SK-N-SH (cell line): ENCODE data around the gene ACD. TPM values are rescaled to one million over a fixed set of nuclear protein-coding genes. Genes with fewer than 3 reads are reported as not detected.

Experiments
- CTCF ChIA-PET: fragments of 300-600, 350-600 bp; formaldehyde crosslinking; extraction: SDS; loops from one replicate; lab custom pipeline; 2021; lab: Yijun Ruan, JAX
- POLR2A ChIA-PET: fragments of 350-600 bp; sonication (Branson Sonifier 250); formaldehyde crosslinking; extraction: SDS; loops from one replicate; lab custom pipeline; 2020; ENCODE audit warnings: antibody characterized with exemption, inconsistent platforms; lab: Yijun Ruan, JAX
- DNase-seq: peaks from one replicate; pipeline ENCODE4 v3.0.0; 2012
- H2AFZ ChIP-seq: fragments of 200-600 bp; sonication (generic); 2 replicates; pipeline ENCODE4 v1.8.1; 2016; ENCODE audit warnings: antibody characterized with exemption, mild to moderate bottlenecking, low read depth
- H3F3A ChIP-seq: fragments of 200-600 bp; sonication (generic); replicated peaks from 2 replicates; pipeline ENCODE3; 2016; ENCODE audit warnings: antibody characterized with exemption, mild to moderate bottlenecking; ENCODE audit not compliant: insufficient read depth
- H3K27ac ChIP-seq, 2 experiments: fragments of 200-500 bp in 1 of 2; fragments of 200-600 bp in 1 of 2; sonication (Bioruptor generic) in 1 of 2; sonication (generic), shearing (Covaris generic) in 1 of 2; 2 replicates each; pipeline versions ENCODE4 v1.5.1 to v1.6.1; 2014 to 2016; ENCODE audit warnings: low read depth in 2 of 2, inconsistent platforms in 1 of 2, low read length in 1 of 2, mild to moderate bottlenecking in 1 of 2, mixed read lengths in 1 of 2
- H3K27me3 ChIP-seq: fragments of 200-600 bp; sonication (generic), shearing (Covaris generic); 2 replicates; pipeline ENCODE4 v1.6.1; 2016; ENCODE audit warnings: mixed run types; ENCODE audit not compliant: insufficient read depth
- H3K36me3 ChIP-seq, 2 experiments: fragments of 200-500 bp in 1 of 2; fragments of 200-600 bp in 1 of 2; sonication (Bioruptor generic) in 1 of 2; sonication (generic) in 1 of 2; replicated peaks in 1 of 2; 2 replicates each; pipeline versions ENCODE3 to v1.5.1; 2014 to 2016; ENCODE audit warnings: low read length in 1 of 2, mild to moderate bottlenecking in 1 of 2; ENCODE audit not compliant: insufficient read depth in 2 of 2, control insufficient read depth in 1 of 2
- H3K4me1 ChIP-seq, 2 experiments: fragments of 200-500 bp in 1 of 2; fragments of 200-600 bp in 1 of 2; sonication (Bioruptor generic) in 1 of 2; sonication (generic), shearing (Covaris generic) in 1 of 2; 2 replicates each; pipeline versions ENCODE4 v1.5.1 to v1.6.1; 2014 to 2016; ENCODE audit warnings: low read depth in 1 of 2, low read length in 1 of 2, mixed run types in 1 of 2; ENCODE audit not compliant: insufficient read depth in 2 of 2, control insufficient read depth in 1 of 2
- H3K4me2 ChIP-seq: fragments of 200-600 bp; sonication (generic), shearing (Covaris generic); 2 replicates; pipeline ENCODE4 v1.6.1; 2017; ENCODE audit warnings: mixed run types
- H3K4me3 ChIP-seq, 2 experiments: fragments of 200-500 bp in 1 of 2; fragments of 200-600 bp in 1 of 2; sonication (Bioruptor generic) in 1 of 2; sonication (generic), shearing (Covaris generic) in 1 of 2; 2 replicates each; pipeline versions ENCODE4 v1.5.1 to v1.8.1; 2014 to 2016; ENCODE audit warnings: low read depth in 2 of 2, inconsistent platforms in 1 of 2, low read length in 1 of 2, mild to moderate bottlenecking in 1 of 2, mixed read lengths in 1 of 2, moderate library complexity in 1 of 2
- H3K79me2 ChIP-seq: fragments of 200-600 bp; sonication (generic); 2 replicates; pipeline ENCODE4 v1.8.1; 2017; ENCODE audit warnings: mild to moderate bottlenecking; ENCODE audit not compliant: insufficient read depth
- H3K9ac ChIP-seq: fragments of 200-600 bp; sonication (generic); 2 replicates; pipeline ENCODE4 v1.6.1; 2017; ENCODE audit warnings: mixed run types
- H3K9me2 ChIP-seq: fragments of 200-600 bp; sonication (generic); 2 replicates; pipeline ENCODE4 v1.6.1; 2017; ENCODE audit warnings: mixed run types
- H3K9me3 ChIP-seq: fragments of 200-600 bp; sonication (generic); 2 replicates; pipeline ENCODE4 v1.6.1; 2017; ENCODE audit warnings: mixed run types, mild to moderate bottlenecking, moderate library complexity
- H4K20me1 ChIP-seq: fragments of 200-600 bp; sonication (generic); 2 replicates; pipeline ENCODE4 v1.6.1; 2017; ENCODE audit warnings: mild to moderate bottlenecking, mixed run types; ENCODE audit not compliant: insufficient read depth
- FOSL2 ChIP-seq: IDR thresholded peaks from 2 replicates; pipeline ENCODE4 v1.4.0; 2012; ENCODE audit warnings: low read depth, mild to moderate bottlenecking, moderate library complexity, borderline replicate concordance
- FOXJ3 ChIP-seq: sonication (generic); formaldehyde crosslinking; IDR thresholded peaks from 2 replicates; pipeline ENCODE4 v1.5.1; 2020; ENCODE audit warnings: mild to moderate bottlenecking, missing genetic modification reagents
- FOXM1 ChIP-seq: IDR thresholded peaks from 2 replicates; pipeline ENCODE4 v1.4.0; 2012; ENCODE audit warnings: low read depth, mild to moderate bottlenecking
- GABPA ChIP-seq: IDR thresholded peaks from 2 replicates; pipeline ENCODE4 v1.4.0; 2012; ENCODE audit warnings: low read depth, mild to moderate bottlenecking
- GATA2 ChIP-seq: sonication (generic); formaldehyde crosslinking; IDR thresholded peaks from 2 replicates; pipeline ENCODE4 v1.5.0; 2020; ENCODE audit warnings: mild to moderate bottlenecking, missing genetic modification reagents
- MAX ChIP-seq: IDR thresholded peaks from 2 replicates; pipeline ENCODE4 v1.4.0; 2012; ENCODE audit warnings: low read depth
- MXI1 ChIP-seq: IDR thresholded peaks from 2 replicates; pipeline ENCODE4 v1.6.1; 2012; ENCODE audit warnings: mild to moderate bottlenecking, low read depth, low read length, improper control_type of control experiment
- NRF1 ChIP-seq: IDR thresholded peaks from 2 replicates; pipeline ENCODE4 v1.6.1; 2012; ENCODE audit warnings: low read depth, mild to moderate bottlenecking, low read length
- RAD21 ChIP-seq: IDR thresholded peaks from 2 replicates; pipeline ENCODE4 v1.6.1; 2012; ENCODE audit warnings: mild to moderate bottlenecking, low read length
- RFX5 ChIP-seq: IDR thresholded peaks from 2 replicates; pipeline ENCODE4 v1.6.1; 2012; ENCODE audit warnings: mild to moderate bottlenecking, improper control_type of control experiment, low read length
- SIN3A ChIP-seq: IDR thresholded peaks from 2 replicates; pipeline ENCODE4 v1.6.1; 2012; ENCODE audit warnings: low read depth, mild to moderate bottlenecking, low read length, moderate library complexity, borderline replicate concordance
- TEAD4 ChIP-seq: IDR thresholded peaks from 2 replicates; pipeline ENCODE4 v1.4.0; 2012; ENCODE audit warnings: mild to moderate bottlenecking, borderline replicate concordance; ENCODE audit not compliant: insufficient read depth
- YY1 ChIP-seq: IDR thresholded peaks from 2 replicates; pipeline ENCODE4 v1.4.0; 2012; ENCODE audit warnings: low read depth, mild to moderate bottlenecking
- whole genome bisulfite sequencing: methylation state at CpG from one replicate; pipeline ENCODE4 v1.1.6; 2017; ENCODE audit warnings: low lambda C conversion rate; 5-methylcytosine and 5-hydroxymethylcytosine counted together
- polyA plus RNA-seq, 3 experiments: library from polyadenylated mRNA; depleted of rRNA; stranded (reverse); fragments of >200 nt; gene quantifications; 2 replicates each; pipeline ENCODE4 v1.2.3, GENCODE V29; 2012
- TF ChIP-seq, protein P1 (sequence below): IDR thresholded peaks from 2 replicates; pipeline ENCODE4 v1.4.0; 2012; ENCODE audit warnings: low read depth, borderline replicate concordance
- TF ChIP-seq, protein P2 (sequence below): fragments of 150-350 bp; IDR thresholded peaks from 2 replicates; pipeline ENCODE4 v1.6.1; 2016; ENCODE audit warnings: mild to moderate bottlenecking, low read depth, low read length

The ACD gene
- polyA plus RNA-seq, 1 of the 3 experiments (the other 2 are of a cell fraction) = 37.8 TPM

DNA sequence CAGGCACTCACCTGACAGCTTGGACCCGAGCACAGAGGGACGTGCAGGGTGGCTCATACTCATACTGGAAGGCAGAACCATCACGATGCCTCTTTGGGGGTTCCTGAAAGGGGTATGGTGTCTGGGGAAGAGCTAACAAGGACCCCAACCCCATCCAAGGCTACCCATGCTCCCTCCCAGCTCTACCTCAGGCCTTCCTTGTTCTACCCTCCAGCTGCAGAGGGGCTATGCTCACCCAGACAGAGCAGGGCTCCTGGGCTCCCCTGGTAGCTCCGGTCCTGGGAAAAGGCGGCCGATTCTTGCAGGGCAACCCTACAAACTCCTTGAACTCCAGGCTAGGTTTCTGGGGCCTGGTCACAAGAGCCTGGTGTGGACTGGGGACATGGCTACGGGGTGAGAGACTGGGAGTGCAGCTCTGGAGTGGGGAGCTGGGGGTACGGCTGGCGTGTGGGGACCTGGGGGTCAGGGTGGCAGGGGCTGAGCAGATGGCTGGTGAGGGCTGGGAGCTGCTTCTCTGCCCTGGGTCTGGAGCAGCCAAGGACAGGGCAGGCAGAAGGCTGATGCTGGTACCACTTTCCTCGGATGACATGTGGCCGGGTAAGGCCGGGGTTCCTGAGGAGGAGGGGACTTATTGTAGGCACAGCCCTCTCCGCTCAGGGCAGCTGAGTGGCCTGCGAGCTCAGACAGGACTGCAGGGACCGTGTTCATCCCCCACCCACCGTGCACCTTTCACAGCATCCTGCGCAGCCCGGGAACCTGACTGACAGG, 2.1 kb downstream of the ACD start:
- Histone ChIP-seq H3F3A (peaks cover 15% of the 10 kb centered on the region), H3K79me2 (peaks cover 17% of the 10 kb centered on the region), H3K4me3 (no peak overlapping the region), H3K27me3 (no peaks in the 10 kb centered on the region), H3K4me1 (peaks cover 0 to 30% of the 10 kb centered on the region in 2 experiments; a peak in 1 of 4 replicates), H3K9me2 (no peaks in the 10 kb centered on the region), H3K27ac (no peak overlapping the region), H3K4me2 (no peak overlapping the region), H2AFZ (no peak overlapping the region), H3K36me3 (peaks cover 0 to 18% of the 10 kb centered on the region in 2 experiments), H3K9me3 (no peaks in the 10 kb centered on the region), H4K20me1 (0 out of 2 replicates have a peak, but pooled peaks cover 3% of the 10 kb centered on the region), H3K9ac (no peak overlapping the region)
- DNase-seq = no peak
- TF ChIP-seq FOXM1 (no peak), RAD21 (no peak), FOXJ3 (no peak), GATA2 (CRISPR knock-in tag) (no peak), NRF1 (no peak), RFX5 (no peak), MAX (no peak), TEAD4 (no peak)
- TF ChIP-seq, protein P1, sequence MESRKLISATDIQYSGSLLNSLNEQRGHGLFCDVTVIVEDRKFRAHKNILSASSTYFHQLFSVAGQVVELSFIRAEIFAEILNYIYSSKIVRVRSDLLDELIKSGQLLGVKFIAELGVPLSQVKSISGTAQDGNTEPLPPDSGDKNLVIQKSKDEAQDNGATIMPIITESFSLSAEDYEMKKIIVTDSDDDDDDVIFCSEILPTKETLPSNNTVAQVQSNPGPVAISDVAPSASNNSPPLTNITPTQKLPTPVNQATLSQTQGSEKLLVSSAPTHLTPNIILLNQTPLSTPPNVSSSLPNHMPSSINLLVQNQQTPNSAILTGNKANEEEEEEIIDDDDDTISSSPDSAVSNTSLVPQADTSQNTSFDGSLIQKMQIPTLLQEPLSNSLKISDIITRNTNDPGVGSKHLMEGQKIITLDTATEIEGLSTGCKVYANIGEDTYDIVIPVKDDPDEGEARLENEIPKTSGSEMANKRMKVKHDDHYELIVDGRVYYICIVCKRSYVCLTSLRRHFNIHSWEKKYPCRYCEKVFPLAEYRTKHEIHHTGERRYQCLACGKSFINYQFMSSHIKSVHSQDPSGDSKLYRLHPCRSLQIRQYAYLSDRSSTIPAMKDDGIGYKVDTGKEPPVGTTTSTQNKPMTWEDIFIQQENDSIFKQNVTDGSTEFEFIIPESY = no peak
- ChIA-PET CTCF (interaction anchor here (0.9 to 18.3 kb wide), 10 partner anchors 10 to 164 kb away, joined by 3 to 246 read pairs (median 7); partner anchors contain the start of genes CARMIL2 and CTCF), POLR2A (no interaction called here)
- 92% methylated on average over 12 of the region's 18 CpGs for WGBS

DNA sequence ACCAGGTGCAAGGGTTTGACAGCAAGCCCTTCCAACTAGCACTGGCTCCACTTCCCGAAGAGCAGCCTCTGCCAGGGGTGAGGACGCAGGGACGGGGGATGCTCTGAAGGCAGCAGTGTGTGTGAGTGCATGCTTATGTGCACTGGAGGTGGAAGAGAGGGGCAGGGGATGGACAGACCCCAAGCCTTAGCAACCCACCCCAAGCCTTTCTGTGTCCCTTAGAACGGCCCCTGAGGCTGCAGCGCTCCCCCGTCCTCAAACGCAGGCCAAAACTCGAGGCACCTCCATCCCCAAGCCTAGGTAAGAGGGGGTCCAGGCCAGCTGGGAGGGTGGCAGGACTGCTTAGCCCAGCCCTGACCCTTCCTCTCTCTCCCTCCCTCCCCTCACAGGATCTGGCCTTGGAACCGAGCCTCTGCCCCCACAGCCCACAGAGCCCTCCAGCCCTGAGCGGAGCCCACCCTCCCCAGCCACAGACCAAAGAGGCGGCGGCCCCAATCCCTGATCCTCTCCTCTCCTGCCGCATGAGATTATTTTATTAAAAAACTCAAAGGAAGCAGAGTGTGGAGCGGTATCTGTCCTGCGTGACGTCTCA, 2.9 kb downstream of the ACD start:
- H3K27ac ChIP-seq = no peak overlapping the region
- no peak overlapping the region for H2AFZ ChIP-seq
- peaks cover 0 to 13% of the 10 kb centered on the region in 2 experiments for H3K36me3 ChIP-seq
- peaks cover 17% of the 10 kb centered on the region for H3K79me2 ChIP-seq
- H3K9me3 ChIP-seq = no peaks in the 10 kb centered on the region
- WGBS = 95% methylated on average over 16 of the region's 16 CpGs
- H3K4me3 ChIP-seq = no peak overlapping the region
- H4K20me1 ChIP-seq = peaks cover 5% of the 10 kb centered on the region; the same call in 1 of the 2 replicates
- ChIA-PET CTCF (interaction anchor here (1.9 to 18.3 kb wide), 4 partner anchors 11 to 134 kb away, joined by 8 to 246 read pairs (median 32); partner anchors contain the start of gene CARMIL2), POLR2A (interaction anchor here (0.8 kb wide), 1 partner anchor 9 kb away, joined by 3 read pairs; no protein-coding TSS in a partner anchor)
- H3K4me2 ChIP-seq = no peak overlapping the region
- H3K9me2 ChIP-seq = no peaks in the 10 kb centered on the region
- peaks cover 15% of the 10 kb centered on the region for H3F3A ChIP-seq
- no peak for TF ChIP-seq MAX
- TF ChIP-seq FOXJ3 = no peak
- TF ChIP-seq SIN3A = no peak
- TF ChIP-seq, protein P2, sequence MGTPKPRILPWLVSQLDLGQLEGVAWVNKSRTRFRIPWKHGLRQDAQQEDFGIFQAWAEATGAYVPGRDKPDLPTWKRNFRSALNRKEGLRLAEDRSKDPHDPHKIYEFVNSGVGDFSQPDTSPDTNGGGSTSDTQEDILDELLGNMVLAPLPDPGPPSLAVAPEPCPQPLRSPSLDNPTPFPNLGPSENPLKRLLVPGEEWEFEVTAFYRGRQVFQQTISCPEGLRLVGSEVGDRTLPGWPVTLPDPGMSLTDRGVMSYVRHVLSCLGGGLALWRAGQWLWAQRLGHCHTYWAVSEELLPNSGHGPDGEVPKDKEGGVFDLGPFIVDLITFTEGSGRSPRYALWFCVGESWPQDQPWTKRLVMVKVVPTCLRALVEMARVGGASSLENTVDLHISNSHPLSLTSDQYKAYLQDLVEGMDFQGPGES = no peak
- no peak for TF ChIP-seq MXI1
- no peak for TF ChIP-seq FOSL2
- TF ChIP-seq FOXM1 = no peak
- TF ChIP-seq GABPA = no peak
- TF ChIP-seq NRF1 = no peak
- no peak for TF ChIP-seq YY1
- TF ChIP-seq, all 33 proteins: peak for 0
- DNase-seq = no peak
- Histone ChIP-seq H3K4me1 (peaks cover 0 to 30% of the 10 kb centered on the region in 2 experiments; a peak in 1 of 4 replicates), H3K27me3 (no peaks in the 10 kb centered on the region), H3K9ac (no peak overlapping the region)
